ENCODE data around the gene AOAH.

- TF ChIP-seq CEBPB (IDR thresholded peaks at IDR 0.05) = no peak
- no peak for TF ChIP-seq YY1 (IDR thresholded peaks at IDR 0.05; ENCODE audit: low read depth)
- no peak for TF ChIP-seq REST (IDR thresholded peaks at IDR 0.05; ENCODE audit: low read depth)
- no peak for TF ChIP-seq EP300 (IDR thresholded peaks at IDR 0.05; ENCODE audit: borderline replicate concordance)
- TF ChIP-seq TAF1 (IDR thresholded peaks at IDR 0.05; ENCODE audit: low read depth) = no peak
- no peak for TF ChIP-seq TCF12 (IDR thresholded peaks at IDR 0.05; ENCODE audit: low read depth)
- no peak for TF ChIP-seq EGR1 (IDR thresholded peaks at IDR 0.05)
- TF ChIP-seq, protein P1, sequence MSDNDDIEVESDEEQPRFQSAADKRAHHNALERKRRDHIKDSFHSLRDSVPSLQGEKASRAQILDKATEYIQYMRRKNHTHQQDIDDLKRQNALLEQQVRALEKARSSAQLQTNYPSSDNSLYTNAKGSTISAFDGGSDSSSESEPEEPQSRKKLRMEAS (IDR thresholded peaks at IDR 0.05) = no peak
- no peak for TF ChIP-seq TEAD4 (IDR thresholded peaks at IDR 0.05)
- TF ChIP-seq ZBTB7A (IDR thresholded peaks at IDR 0.05; ENCODE audit: low read depth) = no peak
- no peak for TF ChIP-seq FOXM1 (IDR thresholded peaks at IDR 0.05; ENCODE audit: borderline replicate concordance, low read depth)
- TF ChIP-seq NFIC (IDR thresholded peaks at IDR 0.05) = no peak
- no peak for TF ChIP-seq RAD21 (IDR thresholded peaks at IDR 0.05; ENCODE audit: low read depth)
Measured at GRCh38 chr7:36567699-36568451, 156.4 kb downstream of the AOAH start.

Data from Ishikawa (cell line).